Measurements from ENCODE around the gene PPFIA1. TPM values are rescaled to one million over a fixed set of nuclear protein-coding genes. Genes with fewer than 3 reads are reported as not detected.

The PPFIA1 gene
- total and polyA plus RNA-seq, 2 experiments from 2014 or later = 36.0 to 39.6 TPM

GRCh38 chr11:70430671-70431574, 160.4 kb downstream of the PPFIA1 start:
- no peaks in the 10 kb centered on the region for H3K27me3 ChIP-seq
- no peak overlapping the region for H3K4me3 ChIP-seq
- H4K20me1 ChIP-seq (ENCODE audit: insufficient read depth, poor library complexity, severe bottlenecking) = no peaks in the 10 kb centered on the region
- H3K36me3 ChIP-seq (replicated peaks; ENCODE audit: insufficient read depth, low read depth) = no peaks in the 10 kb centered on the region
- no peak overlapping the region for H2AFZ ChIP-seq
- H3K9me2 ChIP-seq (replicated peaks; ENCODE audit: insufficient read depth) = no peaks in the 10 kb centered on the region
- H3K4me2 ChIP-seq = no peak overlapping the region
- H3K9me3 ChIP-seq (ENCODE audit: low read depth) = no peaks in the 10 kb centered on the region
- no peak overlapping the region for H3K27ac ChIP-seq
- no peaks in the 10 kb centered on the region for H3K79me2 ChIP-seq
- TF ChIP-seq EZH2phosphoT487 (IDR thresholded peaks at IDR 0.05; ENCODE audit: low read depth, severe bottlenecking, unreplicated experiment) (no peak), EZH2 (IDR thresholded peaks at IDR 0.05; ENCODE audit: borderline replicate concordance) (no peak)
- TF ChIP-seq, protein P1, sequence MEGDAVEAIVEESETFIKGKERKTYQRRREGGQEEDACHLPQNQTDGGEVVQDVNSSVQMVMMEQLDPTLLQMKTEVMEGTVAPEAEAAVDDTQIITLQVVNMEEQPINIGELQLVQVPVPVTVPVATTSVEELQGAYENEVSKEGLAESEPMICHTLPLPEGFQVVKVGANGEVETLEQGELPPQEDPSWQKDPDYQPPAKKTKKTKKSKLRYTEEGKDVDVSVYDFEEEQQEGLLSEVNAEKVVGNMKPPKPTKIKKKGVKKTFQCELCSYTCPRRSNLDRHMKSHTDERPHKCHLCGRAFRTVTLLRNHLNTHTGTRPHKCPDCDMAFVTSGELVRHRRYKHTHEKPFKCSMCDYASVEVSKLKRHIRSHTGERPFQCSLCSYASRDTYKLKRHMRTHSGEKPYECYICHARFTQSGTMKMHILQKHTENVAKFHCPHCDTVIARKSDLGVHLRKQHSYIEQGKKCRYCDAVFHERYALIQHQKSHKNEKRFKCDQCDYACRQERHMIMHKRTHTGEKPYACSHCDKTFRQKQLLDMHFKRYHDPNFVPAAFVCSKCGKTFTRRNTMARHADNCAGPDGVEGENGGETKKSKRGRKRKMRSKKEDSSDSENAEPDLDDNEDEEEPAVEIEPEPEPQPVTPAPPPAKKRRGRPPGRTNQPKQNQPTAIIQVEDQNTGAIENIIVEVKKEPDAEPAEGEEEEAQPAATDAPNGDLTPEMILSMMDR (IDR thresholded peaks at IDR 0.05; ENCODE audit: poor library complexity) = no peak
- WGBS (ENCODE audit: low lambda C conversion rate, missing lambda C conversion rate) = 96% methylated on average over 23 of the region's 25 CpGs
- H3K4me1 ChIP-seq (ENCODE audit: insufficient read depth) = no peaks in the 10 kb centered on the region
- no peak for DNase-seq (ENCODE audit: low spot score)

DNA sequence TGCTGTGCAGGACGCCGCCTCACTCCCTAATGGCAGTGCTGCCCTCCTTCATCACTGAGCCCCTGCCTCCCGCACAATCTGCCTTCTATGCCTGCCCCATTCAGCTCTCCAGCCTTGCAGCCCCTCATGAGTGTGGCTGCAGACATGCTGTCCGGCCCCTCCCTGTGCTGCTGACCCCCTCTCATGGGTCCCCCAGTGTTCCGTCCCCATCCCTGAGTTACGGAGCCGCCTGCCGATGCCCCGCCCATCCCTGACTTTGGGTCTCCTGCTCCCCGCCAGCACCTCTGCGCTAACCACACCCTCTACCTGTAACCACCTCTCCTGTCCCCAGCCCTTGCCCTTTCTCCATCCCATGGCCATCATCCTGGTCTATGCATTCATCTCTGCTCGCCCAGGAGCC, 161.1 kb downstream of the PPFIA1 start:
- Histone ChIP-seq H3K36me3 (replicated peaks; ENCODE audit: insufficient read depth, low read depth) (no peaks in the 10 kb centered on the region), H3K79me2 (no peaks in the 10 kb centered on the region), H3K9me2 (replicated peaks; ENCODE audit: insufficient read depth) (no peaks in the 10 kb centered on the region), H3K4me1 (ENCODE audit: insufficient read depth) (no peaks in the 10 kb centered on the region), H3K9me3 (ENCODE audit: low read depth) (no peaks in the 10 kb centered on the region), H4K20me1 (ENCODE audit: insufficient read depth, poor library complexity, severe bottlenecking) (no peaks in the 10 kb centered on the region), H3K4me2 (no peak overlapping the region), H3K4me3 (no peak overlapping the region), H3K27ac (no peak overlapping the region), H2AFZ (no peak overlapping the region), H3K27me3 (no peaks in the 10 kb centered on the region)
- TF ChIP-seq EZH2 (IDR thresholded peaks at IDR 0.05; ENCODE audit: borderline replicate concordance) (no peak), EZH2phosphoT487 (IDR thresholded peaks at IDR 0.05; ENCODE audit: low read depth, severe bottlenecking, unreplicated experiment) (no peak)
- TF ChIP-seq, protein P1 (IDR thresholded peaks at IDR 0.05; ENCODE audit: poor library complexity) = no peak
- WGBS (ENCODE audit: low lambda C conversion rate, missing lambda C conversion rate) = 94% methylated on average over 11 of the region's 12 CpGs
- no peak for DNase-seq (ENCODE audit: low spot score)

- H4K20me1 ChIP-seq (ENCODE audit: insufficient read depth, poor library complexity, severe bottlenecking) = no peaks in the 10 kb centered on the region
- no peak overlapping the region for H3K27ac ChIP-seq
- DNase-seq (ENCODE audit: low spot score) = no peak
- no peak for TF ChIP-seq EZH2phosphoT487 (IDR thresholded peaks at IDR 0.05; ENCODE audit: low read depth, severe bottlenecking, unreplicated experiment)
- TF ChIP-seq, protein P1 (IDR thresholded peaks at IDR 0.05; ENCODE audit: poor library complexity) = no peak
- TF ChIP-seq EZH2 (IDR thresholded peaks at IDR 0.05; ENCODE audit: borderline replicate concordance) = no peak
- no peak overlapping the region for H2AFZ ChIP-seq
- H3K9me2 ChIP-seq (replicated peaks; ENCODE audit: insufficient read depth) = no peaks in the 10 kb centered on the region
- no peaks in the 10 kb centered on the region for H3K9me3 ChIP-seq (ENCODE audit: low read depth)
- H3K79me2 ChIP-seq = no peaks in the 10 kb centered on the region
- 88% methylated on average over 16 of the region's 16 CpGs for WGBS (ENCODE audit: low lambda C conversion rate, missing lambda C conversion rate)
- H3K27me3 ChIP-seq = no peaks in the 10 kb centered on the region
- no peaks in the 10 kb centered on the region for H3K4me1 ChIP-seq (ENCODE audit: insufficient read depth)
- H3K4me2 ChIP-seq = no peak overlapping the region
- H3K4me3 ChIP-seq = no peak overlapping the region
- H3K36me3 ChIP-seq (replicated peaks; ENCODE audit: insufficient read depth, low read depth) = no peaks in the 10 kb centered on the region
Observed at GRCh38 chr11:70432065-70432464, 161.6 kb downstream of the PPFIA1 start.

Data from hepatocyte (in vitro differentiated cells).